ENCODE measurements around the gene SON. TPM values are rescaled to one million over a fixed set of nuclear protein-coding genes. Genes with fewer than 3 reads are reported as not detected.

SON gene
- total RNA-seq, 2 experiments from 2014 or later = 243 to 352 TPM

DNA sequence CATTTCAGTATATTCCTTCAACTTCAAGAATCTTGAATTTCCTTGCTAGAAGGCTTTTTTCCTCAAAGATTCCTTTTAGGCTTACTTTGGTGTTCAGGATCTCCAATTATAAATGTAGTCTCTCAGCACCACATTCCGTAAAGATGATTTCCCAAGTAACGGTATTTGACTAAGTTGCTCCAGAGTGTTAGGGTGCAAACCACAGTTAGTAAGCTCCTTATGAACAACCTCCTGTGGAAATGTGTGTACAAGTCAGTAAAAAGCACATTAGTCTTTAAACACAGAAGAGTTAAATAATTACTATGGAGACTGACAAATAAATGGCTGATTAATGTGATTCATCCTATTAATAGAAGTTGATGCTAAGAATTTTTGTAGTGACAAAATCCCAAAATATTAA lies 35.4 kb downstream of the SON start:
- CTCF ChIA-PET (ENCODE audit: unreplicated experiment) = no interaction called here
- H3K4me2 ChIP-seq (ENCODE audit: low read length) = no peak overlapping the region
- no peak overlapping the region for H3K27ac ChIP-seq (ENCODE audit: low read depth, low read length, poor library complexity, severe bottlenecking)
- no peak overlapping the region for H2AFZ ChIP-seq (ENCODE audit: low read length)
- peaks cover 5% of the 10 kb centered on the region; the same call in 1 of the 2 replicates for H4K20me1 ChIP-seq (ENCODE audit: insufficient read depth, low read length)
- H3K79me2 ChIP-seq (ENCODE audit: insufficient read depth, low read depth, low read length) = peaks cover 14% of the 10 kb centered on the region; the same call in 1 of the 2 replicates
- peaks cover 96% of the 10 kb centered on the region for H3K36me3 ChIP-seq (ENCODE audit: insufficient read depth, low read length)
- H3K4me3 ChIP-seq (ENCODE audit: low read depth, low read length, poor library complexity, severe bottlenecking) = no peak overlapping the region
- H3K9me2 ChIP-seq (ENCODE audit: insufficient read depth, low read length) = no peaks in the 10 kb centered on the region
- no peaks in the 10 kb centered on the region for H3K4me1 ChIP-seq (ENCODE audit: insufficient read depth, low read length, poor library complexity, severe bottlenecking)
- no TSS peak for BruUV-seq (replicated peaks)
- DNase-seq (ENCODE audit: low spot score) = no peak
- intact Hi-C loops (cut with micrococcal nuclease; ENCODE audit: unreplicated experiment) = no loop called here
- POLR2A ChIA-PET = no interaction called here
- H3K9me3 ChIP-seq (ENCODE audit: low read length) = no peaks in the 10 kb centered on the region
- TF ChIP-seq EZH2phosphoT487 (IDR thresholded peaks at IDR 0.05; ENCODE audit: borderline replicate concordance, low read depth, low read length) = no peak

GRCh38 chr21:33578959-33579542 lies 36.2 kb downstream of the SON start:
- Histone ChIP-seq H3K4me3 (ENCODE audit: low read depth, low read length, poor library complexity, severe bottlenecking) (no peak overlapping the region), H3K9me2 (ENCODE audit: insufficient read depth, low read length) (no peaks in the 10 kb centered on the region), H3K4me1 (ENCODE audit: insufficient read depth, low read length, poor library complexity, severe bottlenecking) (no peaks in the 10 kb centered on the region), H3K27ac (ENCODE audit: low read depth, low read length, poor library complexity, severe bottlenecking) (peak overlapping the region; percentile 27), H3K4me2 (ENCODE audit: low read length) (no peak overlapping the region), H2AFZ (ENCODE audit: low read length) (no peak overlapping the region), H3K9me3 (ENCODE audit: low read length) (no peaks in the 10 kb centered on the region), H3K36me3 (ENCODE audit: insufficient read depth, low read length) (peaks cover 93% of the 10 kb centered on the region), H3K79me2 (ENCODE audit: insufficient read depth, low read depth, low read length) (peaks cover 11% of the 10 kb centered on the region; the same call in 1 of the 2 replicates), H4K20me1 (ENCODE audit: insufficient read depth, low read length) (peaks cover 5% of the 10 kb centered on the region; the same call in 1 of the 2 replicates)
- no peak for DNase-seq (ENCODE audit: low spot score)
- no peak for TF ChIP-seq EZH2phosphoT487 (IDR thresholded peaks at IDR 0.05; ENCODE audit: borderline replicate concordance, low read depth, low read length)
- TF ChIP-seq, protein P1, sequence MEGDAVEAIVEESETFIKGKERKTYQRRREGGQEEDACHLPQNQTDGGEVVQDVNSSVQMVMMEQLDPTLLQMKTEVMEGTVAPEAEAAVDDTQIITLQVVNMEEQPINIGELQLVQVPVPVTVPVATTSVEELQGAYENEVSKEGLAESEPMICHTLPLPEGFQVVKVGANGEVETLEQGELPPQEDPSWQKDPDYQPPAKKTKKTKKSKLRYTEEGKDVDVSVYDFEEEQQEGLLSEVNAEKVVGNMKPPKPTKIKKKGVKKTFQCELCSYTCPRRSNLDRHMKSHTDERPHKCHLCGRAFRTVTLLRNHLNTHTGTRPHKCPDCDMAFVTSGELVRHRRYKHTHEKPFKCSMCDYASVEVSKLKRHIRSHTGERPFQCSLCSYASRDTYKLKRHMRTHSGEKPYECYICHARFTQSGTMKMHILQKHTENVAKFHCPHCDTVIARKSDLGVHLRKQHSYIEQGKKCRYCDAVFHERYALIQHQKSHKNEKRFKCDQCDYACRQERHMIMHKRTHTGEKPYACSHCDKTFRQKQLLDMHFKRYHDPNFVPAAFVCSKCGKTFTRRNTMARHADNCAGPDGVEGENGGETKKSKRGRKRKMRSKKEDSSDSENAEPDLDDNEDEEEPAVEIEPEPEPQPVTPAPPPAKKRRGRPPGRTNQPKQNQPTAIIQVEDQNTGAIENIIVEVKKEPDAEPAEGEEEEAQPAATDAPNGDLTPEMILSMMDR (conservative IDR thresholded peaks at IDR 0.05; ENCODE audit: low read length) = no peak
- CTCF ChIA-PET (ENCODE audit: unreplicated experiment) = no interaction called here
- POLR2A ChIA-PET = no interaction called here
- intact Hi-C loops (cut with micrococcal nuclease; ENCODE audit: unreplicated experiment) = no loop called here
- BruUV-seq (replicated peaks) = no TSS peak

GRCh38 chr21:33584455-33584854 lies 41.6 kb downstream of the SON start:
- Histone ChIP-seq H3K9me3 (ENCODE audit: low read length) (no peaks in the 10 kb centered on the region), H3K79me2 (ENCODE audit: insufficient read depth, low read depth, low read length) (peaks cover 29% of the 10 kb centered on the region), H3K36me3 (ENCODE audit: insufficient read depth, low read length) (peaks cover 69% of the 10 kb centered on the region), H3K4me3 (ENCODE audit: low read depth, low read length, poor library complexity, severe bottlenecking) (no peak overlapping the region), H3K27ac (ENCODE audit: low read depth, low read length, poor library complexity, severe bottlenecking) (no peak overlapping the region), H3K4me1 (ENCODE audit: insufficient read depth, low read length, poor library complexity, severe bottlenecking) (peaks cover 8% of the 10 kb centered on the region), H4K20me1 (ENCODE audit: insufficient read depth, low read length) (no peaks in the 10 kb centered on the region), H3K9me2 (ENCODE audit: insufficient read depth, low read length) (no peaks in the 10 kb centered on the region), H2AFZ (ENCODE audit: low read length) (no peak overlapping the region), H3K4me2 (ENCODE audit: low read length) (no peak overlapping the region)
- no TSS peak for BruUV-seq (replicated peaks)
- TF ChIP-seq, protein P1 (conservative IDR thresholded peaks at IDR 0.05; ENCODE audit: low read length) = no peak
- TF ChIP-seq EZH2phosphoT487 (IDR thresholded peaks at IDR 0.05; ENCODE audit: borderline replicate concordance, low read depth, low read length) = no peak
- intact Hi-C loops (cut with micrococcal nuclease; ENCODE audit: unreplicated experiment) = no loop called here
- CTCF ChIA-PET (ENCODE audit: unreplicated experiment) = no interaction called here
- POLR2A ChIA-PET = no interaction called here
- DNase-seq (ENCODE audit: low spot score) = no peak
